PFSK-1 (cell line): ENCODE results near the gene UQCR11.

Experiments used
- POLR2AphosphoS5 ChIP-seq: IDR thresholded peaks from 2 replicates; pipeline ENCODE4 v1.6.1; 2012; ENCODE audit warnings: low read depth, mild to moderate bottlenecking, control low read depth, low read length, moderate library complexity
- TAF1 ChIP-seq: IDR thresholded peaks from 2 replicates; pipeline ENCODE4 v1.6.1; 2012; ENCODE audit warnings: low read length, control low read depth, borderline replicate concordance; ENCODE audit not compliant: insufficient read depth

DNA sequence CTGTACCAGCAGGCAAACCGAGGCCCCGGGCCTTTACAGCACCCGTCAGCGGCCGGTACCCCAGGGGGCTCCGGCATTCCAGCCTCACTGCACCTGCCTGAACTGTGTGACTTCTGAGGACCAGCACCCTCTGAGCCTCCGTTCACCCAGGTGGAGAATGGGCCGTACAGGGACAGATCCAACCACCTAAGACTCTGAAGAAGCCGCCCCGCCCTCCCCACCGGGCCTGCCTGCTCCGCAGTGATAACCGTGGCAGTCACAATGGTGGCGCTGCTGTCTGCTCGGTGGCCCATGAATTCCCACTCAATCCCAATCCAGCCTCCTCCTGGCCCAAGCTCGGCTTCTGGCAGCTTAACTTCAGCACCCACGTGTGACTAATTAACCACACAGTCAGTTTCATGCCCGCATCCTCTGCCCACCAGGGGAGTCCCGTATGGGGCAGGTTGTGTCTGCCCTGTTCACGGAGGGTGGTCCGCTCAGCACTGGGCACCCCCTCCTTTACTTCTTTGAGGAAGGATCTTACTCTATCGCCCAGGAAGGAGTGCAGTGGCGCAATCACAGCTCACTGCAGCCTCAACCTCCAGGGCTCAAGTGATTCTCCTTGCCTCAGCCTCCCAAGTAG lies 43.8 kb upstream of the UQCR11 start:
- TF ChIP-seq TAF1 (no peak), POLR2AphosphoS5 (no peak)
